Motor neuron (in vitro differentiated cells): ENCODE data around the gene KATNAL2. TPM values are rescaled to one million over a fixed set of nuclear protein-coding genes. Genes with fewer than 3 reads are reported as not detected.

Experiments used
- ATAC-seq, 8 experiments: fragments of 200-7000 bp; cut with Tn5 transposase; replicated peaks in 6 of 8; 2 replicates each; pipeline ENCODE4 v1.8.0; 2021; ENCODE audit warnings: mild to moderate bottlenecking in 8 of 8, moderate library complexity in 8 of 8
- H3K27ac ChIP-seq, 2 donors: fragments of 250-450 bp; sonication (Bioruptor Pico); 2 replicates each; pipeline ENCODE4 v1.9.0; 2021; ENCODE audit warnings: antibody characterized with exemption in 2 of 2, mild to moderate bottlenecking in 2 of 2, moderate library complexity in 1 of 2
- H3K4me1 ChIP-seq, 2 donors: fragments of 250-450 bp; sonication (Bioruptor Pico); replicated peaks in 1 of 2; 2 replicates each; pipeline ENCODE4 v1.6.1; 2021; ENCODE audit warnings: antibody characterized with exemption in 2 of 2, mild to moderate bottlenecking in 2 of 2, moderate library complexity in 1 of 2
- H3K4me3 ChIP-seq, 5 donors: fragments of 250-450 bp; sonication (Bioruptor Pico); 2 replicates each; pipeline ENCODE4 v1.9.0; 2021; ENCODE audit warnings: antibody characterized with exemption in 5 of 5, mild to moderate bottlenecking in 5 of 5, moderate library complexity in 4 of 5
- WGBS, 10 experiments: fragments of 450-650 bp; shearing (Covaris generic); methylation state at CpG; one replicate each; pipeline ENCODE4 v1.0.0; 2022; 5-methylcytosine and 5-hydroxymethylcytosine counted together
- in situ Hi-C, 9 experiments: fragments of 400-800 bp; cut with MboI; loops; one replicate each; pipeline ENCODE4 v1.15.0; 2021; ENCODE audit warnings: low sequenced_read_pairs in 9 of 9, low pct_unique_long_range_greater_than_20kb in 2 of 9; ENCODE audit not compliant: unreplicated experiment in 9 of 9
- total RNA-seq, 8 experiments: library from RNA; unstranded; fragments of 300-600 nt; gene quantifications; 2 replicates each; pipeline versions ENCODE4 v1.2.3 to v1.2.4, GENCODE V29; 2022

The KATNAL2 gene
- total RNA-seq, 8 experiments from 2014 or later = 3.7 to 20.3 (median 8.1) TPM

DNA sequence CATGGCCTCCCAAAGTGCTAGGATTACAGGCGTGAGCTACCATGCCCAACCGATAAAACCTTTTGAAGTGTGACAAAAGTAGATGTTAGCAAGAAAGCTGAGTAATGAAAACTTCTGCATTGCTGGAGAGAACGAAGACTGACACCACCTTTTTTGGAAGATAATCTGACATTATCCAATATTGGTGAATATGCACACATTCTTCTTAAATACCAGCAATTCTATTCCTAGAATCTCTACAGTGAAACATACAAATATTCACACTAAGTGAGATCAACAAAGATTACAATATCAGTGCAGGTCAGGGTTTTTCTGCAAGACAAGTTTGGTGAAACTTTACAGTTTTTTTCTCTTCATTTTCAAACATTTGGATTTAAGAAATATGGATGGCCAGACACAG lies 7.9 kb upstream of the KATNAL2 start:
- in situ Hi-C loops = no loop called here
- peak in 3 of 8 experiments; percentile 79 to 90 (median 87) for ATAC-seq
- Histone ChIP-seq H3K27ac (no peak overlapping the region), H3K4me1 (peaks cover 0 to 2% of the 10 kb centered on the region in 2 donors), H3K4me3 (no peak overlapping the region)
- 0 to 100% (median 86%) methylated on average over 1 to 3 of the region's 3 CpGs; no CpG with 5 or more reads in 1 of the 10 experiments for WGBS, 10 experiments

- Histone ChIP-seq H3K27ac (no peak overlapping the region), H3K4me1 (peaks cover 7 to 9% of the 10 kb centered on the region in 2 donors), H3K4me3 (no peak overlapping the region)
- in situ Hi-C loops = no loop called here
- 70 to 100% (median 95%) methylated on average over 1 to 3 of the region's 3 CpGs; no CpG with 5 or more reads in 1 of the 10 experiments for WGBS, 10 experiments
- no peak for ATAC-seq
Measured at GRCh38 chr18:46910856-46911255, 6.5 kb upstream of the KATNAL2 start.

DNA sequence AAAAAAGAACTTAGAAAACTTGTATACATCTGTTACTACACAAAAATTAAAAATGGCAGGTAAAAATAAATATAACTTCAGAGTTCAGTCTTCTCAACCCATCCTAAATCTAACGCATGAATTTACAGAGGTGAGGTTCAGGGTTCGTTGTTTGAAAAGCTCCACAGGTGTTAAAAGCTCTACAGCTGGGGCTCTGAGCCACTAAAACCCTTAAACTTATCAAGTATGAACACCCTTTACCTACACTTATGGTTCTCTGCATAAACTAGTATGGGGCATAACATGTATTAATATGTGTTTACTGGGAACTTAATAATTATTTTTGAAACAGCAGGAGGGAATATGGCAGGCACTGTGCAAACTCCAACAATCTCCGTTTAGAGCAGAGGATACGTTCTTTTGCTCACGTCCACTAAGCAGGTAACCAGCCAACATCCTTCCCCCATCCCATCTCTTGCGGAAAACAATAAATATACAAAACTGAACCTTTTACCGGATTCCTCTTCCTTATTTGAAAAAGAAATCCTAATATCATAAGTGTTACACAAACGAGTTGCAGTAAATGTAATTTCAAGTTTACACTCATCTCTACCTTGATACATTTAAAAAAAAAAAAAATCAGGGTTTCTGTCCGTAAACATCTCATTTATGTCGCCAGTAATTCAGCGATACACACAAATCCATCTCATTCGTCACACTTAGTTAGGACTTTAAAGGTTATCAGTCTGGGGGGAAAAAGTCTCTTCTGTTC lies 1.4 kb upstream of the KATNAL2 start:
- peak overlapping the region; percentile 56 to 87 (median 73) for H3K4me3 ChIP-seq
- in situ Hi-C loops = no loop called here
- no peak for ATAC-seq

DNA sequence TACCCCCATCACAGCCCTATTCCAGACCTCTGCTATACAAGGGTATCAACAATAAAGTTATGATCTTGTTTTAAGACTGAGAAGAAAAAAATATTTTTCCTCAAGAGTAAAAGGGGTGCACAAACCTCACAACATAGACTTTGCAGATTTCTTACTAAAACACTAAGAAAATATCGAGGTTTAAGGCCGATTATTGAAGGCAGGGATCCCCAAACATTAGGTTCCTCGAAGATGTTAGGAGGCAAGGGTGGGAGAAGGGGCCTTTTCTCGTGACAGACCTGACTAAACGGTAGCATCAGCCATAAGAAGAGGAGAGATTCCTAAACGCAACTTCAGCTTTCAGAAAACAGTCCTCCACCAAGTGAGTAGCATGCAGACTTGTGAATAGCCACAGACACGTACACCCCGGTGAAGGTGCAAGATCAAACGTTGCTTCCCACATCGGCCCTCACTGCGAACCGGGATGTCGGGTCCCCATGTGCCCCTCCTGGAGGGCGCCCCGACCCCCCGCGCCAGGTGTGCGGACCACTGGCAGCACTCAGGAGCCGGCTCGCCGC lies 773 bp upstream of the KATNAL2 start:
- H3K27ac ChIP-seq = peak overlapping the region; percentile 73 to 77
- peaks cover 7 to 18% of the 10 kb centered on the region in 2 donors for H3K4me1 ChIP-seq
- in situ Hi-C loops = no loop called here
- 0 to 20% (median 0%) methylated on average over 1 to 6 of the region's 21 CpGs; no CpG with 5 or more reads in 2 of the 10 experiments for WGBS, 10 experiments
- peak overlapping the region; percentile 56 to 87 (median 73) for H3K4me3 ChIP-seq
- peak in 3 of 8 experiments; percentile 11 to 28 (median 15) for ATAC-seq

More for the DNA sequence above, 1.4 kb upstream of the KATNAL2 start:
- Histone ChIP-seq H3K27ac (no peak overlapping the region), H3K4me1 (peaks cover 7 to 18% of the 10 kb centered on the region in 2 donors)
- WGBS, 10 experiments = 2 to 52% (median 10%) methylated on average over 3 to 12 of the region's 12 CpGs

GRCh38 chr18:46917803-46918600 lies 600 bp downstream of the KATNAL2 start:
- ATAC-seq = peak in 4 of 8 experiments; percentile 7 to 40 (median 23)
- Histone ChIP-seq H3K4me1 (peaks cover 7 to 18% of the 10 kb centered on the region in 2 donors), H3K27ac (peak overlapping the region; percentile 73 to 77), H3K4me3 (peak overlapping the region; percentile 56 to 87 (median 73))
- 0 to 57% (median 21%) methylated on average over 3 to 22 of the region's 33 CpGs; no CpG with 5 or more reads in 2 of the 10 experiments for WGBS, 10 experiments
- in situ Hi-C loops = no loop called here

- no peak overlapping the region for H3K4me3 ChIP-seq
- no peak overlapping the region for H3K27ac ChIP-seq
- WGBS, 10 experiments = 84 to 100% (median 100%) methylated on average over 1 to 2 of the region's 2 CpGs; no CpG with 5 or more reads in 3 of the 10 experiments
- no peak for ATAC-seq
- peaks cover 5 to 18% of the 10 kb centered on the region in 2 donors for H3K4me1 ChIP-seq
- in situ Hi-C loops = no loop called here
Measured at GRCh38 chr18:46920067-46920466, 2.7 kb downstream of the KATNAL2 start.

DNA sequence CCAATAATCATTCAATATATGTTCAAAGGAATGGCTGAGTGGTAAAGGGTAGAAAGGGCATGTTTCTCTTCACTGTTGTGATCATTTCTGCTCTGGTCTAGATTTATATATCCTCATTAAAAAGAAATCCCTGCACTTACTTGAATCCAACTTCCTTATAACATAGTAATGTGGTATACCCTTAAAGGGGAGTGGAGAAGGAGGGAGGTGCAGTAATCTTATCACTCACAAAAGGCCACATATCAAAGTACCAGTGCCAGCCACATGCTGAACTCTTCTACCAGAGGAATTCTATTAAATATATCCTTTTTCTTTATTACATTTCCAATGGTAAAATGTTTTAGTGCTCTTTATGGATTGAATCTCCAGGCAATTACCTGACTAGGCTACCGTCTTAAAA lies 3.3 kb downstream of the KATNAL2 start:
- Histone ChIP-seq H3K4me3 (no peak overlapping the region), H3K27ac (no peak overlapping the region), H3K4me1 (peaks cover 0 to 12% of the 10 kb centered on the region in 2 donors)
- in situ Hi-C loops = no loop called here
- 50 to 100% (median 100%) methylated on average over 1 of the region's 1 CpG; no CpG with 5 or more reads in 2 of the 10 experiments for WGBS, 10 experiments
- ATAC-seq = no peak

- 63 to 100% (median 83%) methylated on average over 1 of the region's 1 CpG; no CpG with 5 or more reads in 5 of the 10 experiments for WGBS, 10 experiments
- peak; percentile 59 to 99 (median 85) for ATAC-seq
- Histone ChIP-seq H3K4me1 (no peaks in the 10 kb centered on the region), H3K27ac (no peak overlapping the region), H3K4me3 (no peak overlapping the region)
- in situ Hi-C loops = no loop called here
Measured at GRCh38 chr18:46939337-46939963, 22.0 kb downstream of the KATNAL2 start.

- ATAC-seq = peak in 6 of 8 experiments; percentile 8 to 26 (median 21)
- Histone ChIP-seq H3K27ac (no peak overlapping the region), H3K4me1 (no peaks in the 10 kb centered on the region), H3K4me3 (no peak overlapping the region)
- in situ Hi-C loops = no loop called here
- WGBS, 10 experiments = 13 to 100% (median 84%) methylated on average over 1 of the region's 1 CpG; no CpG with 5 or more reads in 2 of the 10 experiments
Measured at GRCh38 chr18:46939998-46940571, 22.7 kb downstream of the KATNAL2 start.

GRCh38 chr18:46942646-46943045 lies 25.2 kb downstream of the KATNAL2 start:
- Histone ChIP-seq H3K4me1 (no peaks in the 10 kb centered on the region), H3K27ac (no peak overlapping the region), H3K4me3 (no peak overlapping the region)
- in situ Hi-C loops = no loop called here
- ATAC-seq = no peak
- WGBS, 10 experiments = 41 to 100% (median 84%) methylated on average over 1 to 2 of the region's 2 CpGs; no CpG with 5 or more reads in 1 of the 10 experiments

DNA sequence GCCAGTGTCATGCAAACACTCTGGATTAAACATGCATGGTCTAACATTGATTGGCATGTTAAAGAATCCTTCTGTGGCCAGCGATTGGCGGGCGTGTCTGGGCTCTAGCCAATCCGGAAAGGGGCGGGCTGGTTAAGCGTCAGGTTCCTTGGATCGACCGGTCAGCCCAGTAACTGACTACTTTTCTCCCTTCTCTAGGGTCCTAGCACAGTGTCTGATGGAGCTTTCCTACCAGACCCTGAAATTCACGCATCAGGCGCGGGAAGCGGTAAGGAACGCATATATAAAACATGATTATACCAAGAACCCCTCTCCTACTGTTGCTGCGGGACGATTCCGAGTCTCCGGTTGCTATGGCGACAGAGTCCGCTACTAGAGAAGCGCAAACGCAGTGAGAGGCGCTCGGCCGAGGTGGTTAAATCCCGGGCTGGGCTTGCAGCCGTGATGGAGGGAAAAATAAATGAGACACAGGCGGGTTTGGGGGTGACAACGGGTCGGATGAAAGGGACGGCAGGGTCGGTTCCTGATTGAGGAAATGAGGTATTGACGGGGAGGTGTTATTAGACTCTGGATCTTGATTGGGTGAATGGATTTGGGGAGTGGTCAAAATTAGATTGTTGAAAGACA lies 29.4 kb downstream of the KATNAL2 start:
- Histone ChIP-seq H3K27ac (no peak overlapping the region), H3K4me3 (peak overlapping the region; percentile 46 to 59 (median 51)), H3K4me1 (no peaks in the 10 kb centered on the region)
- in situ Hi-C loops = no loop called here
- WGBS, 10 experiments = 0 to 13% (median 1%) methylated on average over 5 to 22 of the region's 32 CpGs; no CpG with 5 or more reads in 1 of the 10 experiments
- ATAC-seq = peak; percentile 98 to 100 (median 100)
